Cardiac fibroblast (primary cell): ENCODE results near the gene BST2.

Experiments used
- DNase-seq, 2 donors: peaks; one replicate each; pipeline versions ENCODE4 v3.0.0 to v3.0.0-alpha.2; 2010; ENCODE audit warnings: low read depth in 2 of 2
- H3K4me3 ChIP-seq, 2 donors: replicated peaks in 1 of 2; 1 replicate in 1 of 2; 2 replicates in 1 of 2; pipeline ENCODE4 v1.5.1; 2011; ENCODE audit warnings: low read depth in 2 of 2, low read length in 2 of 2, mild to moderate bottlenecking in 2 of 2, moderate library complexity in 1 of 2
- TF ChIP-seq, protein P1 (sequence below): IDR thresholded peaks from one replicate; pipeline ENCODE4 v1.5.1; 2011; ENCODE audit warnings: low read depth, mild to moderate bottlenecking, low read length, inconsistent platforms

BST2 gene

DNA sequence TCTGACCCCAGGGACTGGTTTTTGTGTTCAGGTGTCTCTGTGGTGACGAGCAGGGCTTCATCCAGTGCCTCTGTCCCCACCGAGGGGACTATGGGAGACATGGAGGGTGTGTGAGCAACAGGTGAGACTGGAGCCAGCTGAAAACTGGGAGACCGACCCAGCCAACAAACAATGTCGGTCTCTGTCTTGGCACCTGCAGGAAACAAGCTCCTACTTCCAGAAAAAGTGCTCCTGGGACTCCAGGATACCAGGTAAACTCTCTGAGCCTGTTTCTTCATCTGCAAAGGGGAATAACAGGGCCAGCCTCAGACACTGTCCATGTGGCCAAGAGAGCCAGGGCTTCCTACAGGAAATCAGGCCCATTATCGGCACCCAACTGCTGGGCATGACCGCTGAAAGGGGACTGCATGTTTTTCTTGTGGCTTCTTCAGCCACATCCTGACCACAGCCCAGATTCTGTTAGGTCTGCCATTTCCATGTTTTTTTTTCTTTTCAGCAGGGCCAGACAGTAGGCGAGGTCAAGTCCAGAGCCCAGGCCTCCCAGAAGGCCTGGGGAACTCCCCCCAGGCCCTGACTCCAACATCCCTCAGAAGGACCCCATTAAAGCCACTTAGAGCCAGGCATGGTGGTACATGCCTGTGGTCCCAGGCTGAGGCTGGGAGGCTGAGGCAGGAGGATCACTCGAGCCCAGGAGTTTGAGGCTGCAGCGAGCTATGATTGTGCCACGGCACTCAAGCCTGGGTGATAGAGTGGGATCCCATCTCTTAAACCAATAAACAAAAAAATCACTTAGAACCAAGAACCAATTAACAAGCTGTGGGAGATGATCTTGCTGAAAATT is 836 bp upstream of the BST2 start:
- DNase-seq = peak in 1 of 2 donors; percentile 38
- peak overlapping the region in 1 of 2 donors; percentile 12 for H3K4me3 ChIP-seq
- TF ChIP-seq, protein P1, sequence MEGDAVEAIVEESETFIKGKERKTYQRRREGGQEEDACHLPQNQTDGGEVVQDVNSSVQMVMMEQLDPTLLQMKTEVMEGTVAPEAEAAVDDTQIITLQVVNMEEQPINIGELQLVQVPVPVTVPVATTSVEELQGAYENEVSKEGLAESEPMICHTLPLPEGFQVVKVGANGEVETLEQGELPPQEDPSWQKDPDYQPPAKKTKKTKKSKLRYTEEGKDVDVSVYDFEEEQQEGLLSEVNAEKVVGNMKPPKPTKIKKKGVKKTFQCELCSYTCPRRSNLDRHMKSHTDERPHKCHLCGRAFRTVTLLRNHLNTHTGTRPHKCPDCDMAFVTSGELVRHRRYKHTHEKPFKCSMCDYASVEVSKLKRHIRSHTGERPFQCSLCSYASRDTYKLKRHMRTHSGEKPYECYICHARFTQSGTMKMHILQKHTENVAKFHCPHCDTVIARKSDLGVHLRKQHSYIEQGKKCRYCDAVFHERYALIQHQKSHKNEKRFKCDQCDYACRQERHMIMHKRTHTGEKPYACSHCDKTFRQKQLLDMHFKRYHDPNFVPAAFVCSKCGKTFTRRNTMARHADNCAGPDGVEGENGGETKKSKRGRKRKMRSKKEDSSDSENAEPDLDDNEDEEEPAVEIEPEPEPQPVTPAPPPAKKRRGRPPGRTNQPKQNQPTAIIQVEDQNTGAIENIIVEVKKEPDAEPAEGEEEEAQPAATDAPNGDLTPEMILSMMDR = no peak

GRCh38 chr19:17404621-17405249 is 695 bp downstream of the BST2 start:
- TF ChIP-seq, protein P1 = no peak
- peak overlapping the region in 1 of 2 donors; percentile 34 for H3K4me3 ChIP-seq
- no peak for DNase-seq

GRCh38 chr19:17404015-17404414 is 1.4 kb downstream of the BST2 start:
- H3K4me3 ChIP-seq = no peak overlapping the region
- no peak for DNase-seq

DNA sequence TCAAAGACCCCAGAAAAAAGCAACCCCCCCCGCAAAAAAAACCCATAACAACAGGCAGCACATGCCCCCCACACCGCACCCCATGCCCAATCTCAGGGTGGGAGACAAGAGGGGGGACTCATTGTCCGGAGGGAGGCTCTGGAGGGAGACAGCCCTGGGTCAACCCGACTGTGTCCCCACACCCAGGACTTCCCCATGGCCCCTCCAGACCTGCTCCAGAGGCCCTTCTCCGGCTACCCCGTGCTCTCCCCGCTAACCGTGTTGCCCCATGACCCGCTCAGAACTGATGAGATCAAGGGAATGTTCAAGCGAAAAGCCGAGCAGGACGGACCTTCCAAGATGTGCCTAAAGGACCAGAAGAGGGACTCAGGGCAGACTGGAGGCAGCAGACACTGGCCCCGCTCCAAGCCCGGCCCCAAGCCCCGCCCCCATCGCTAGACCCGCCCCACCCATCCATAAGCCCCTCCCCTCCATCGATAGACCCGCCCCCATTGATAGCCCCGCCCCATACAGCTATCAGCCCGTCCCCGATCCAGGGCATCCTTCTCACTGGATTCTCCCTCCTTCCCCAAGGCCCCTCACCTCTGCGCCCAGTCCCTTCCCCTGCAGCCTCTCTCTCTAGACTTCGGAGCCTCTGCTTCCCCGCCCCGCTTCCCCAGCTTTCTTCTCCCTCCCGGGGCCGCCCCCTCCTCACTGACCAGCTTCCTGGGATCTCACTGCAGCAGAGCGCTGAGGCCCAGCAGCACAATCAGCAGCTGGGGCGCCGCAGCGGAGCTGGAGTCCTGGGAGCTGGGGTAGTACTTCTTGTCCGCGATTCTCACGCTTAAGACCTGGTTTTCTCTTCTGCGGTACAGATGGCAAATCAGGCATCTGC is 2.2 kb downstream of the BST2 start:
- TF ChIP-seq, protein P1 = no peak
- peak overlapping the region in 1 of 2 donors; percentile 23 for H3K4me3 ChIP-seq
- no peak for DNase-seq

More at GRCh38 chr19:17404015-17404414, 1.4 kb downstream of the BST2 start:
- TF ChIP-seq, protein P1 = no peak

DNA sequence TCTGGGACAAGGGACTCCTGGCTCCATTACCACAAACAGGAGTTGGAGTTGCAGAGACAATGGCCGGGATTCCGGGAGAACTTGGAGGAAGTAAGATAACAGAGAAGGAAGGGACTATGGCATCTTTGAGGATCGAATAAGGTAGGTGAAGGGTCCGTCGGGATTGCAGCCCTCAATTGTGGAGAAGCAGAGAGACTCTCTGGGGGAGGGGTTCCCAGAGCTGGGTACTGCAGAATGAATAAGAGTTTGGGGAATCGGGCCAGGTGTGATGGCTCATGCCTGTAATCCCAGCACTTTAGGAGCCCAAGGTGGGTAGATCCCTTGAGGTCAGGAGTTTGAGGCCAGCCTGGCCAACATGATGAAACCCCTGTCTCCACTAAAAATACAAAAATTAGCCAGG is 3.8 kb downstream of the BST2 start:
- H3K4me3 ChIP-seq = no peak overlapping the region
- TF ChIP-seq, protein P1 = no peak
- DNase-seq = no peak

DNA sequence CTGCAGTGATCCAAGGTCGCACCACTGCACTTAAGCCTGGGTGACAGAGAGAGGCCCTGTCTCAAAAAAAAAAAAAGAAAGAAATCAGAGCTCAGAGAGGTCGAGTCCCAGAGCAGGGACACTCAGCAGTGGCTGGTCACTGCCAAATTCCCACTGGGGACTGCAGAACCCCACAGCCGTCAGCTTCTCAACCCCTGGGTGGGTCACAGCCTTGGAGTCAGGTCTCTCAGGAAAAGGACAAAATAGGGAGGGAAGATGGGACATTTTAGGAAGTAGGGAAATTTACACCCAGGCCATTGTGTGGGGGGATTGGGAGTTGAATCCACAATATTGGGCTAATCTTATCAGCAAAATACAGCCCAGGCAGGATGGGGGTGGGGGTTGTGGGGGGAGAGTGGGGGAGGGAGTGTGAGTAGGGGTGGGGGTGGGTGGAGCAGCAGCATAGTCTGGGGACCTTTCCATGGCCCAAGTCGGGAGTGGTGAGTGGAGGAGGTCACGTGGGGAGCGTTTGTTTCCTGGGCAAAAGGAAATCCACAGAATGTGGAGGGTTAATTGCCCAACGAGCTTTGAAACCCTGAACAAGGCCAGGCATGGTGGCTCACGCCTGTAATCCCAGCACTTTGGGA is 6.4 kb downstream of the BST2 start:
- TF ChIP-seq, protein P1 = no peak
- H3K4me3 ChIP-seq = no peak overlapping the region
- no peak for DNase-seq
